GM19395 (cell line): Measurements from ENCODE around the gene SEPHS1.
"Not testable (repeated sequence)": the region's sequence is repeated elsewhere in the genome, so short reads cannot be mapped to it uniquely, and the experiment has no call there.

Experiments
- ATAC-seq: cut with Tn5 transposase; IDR thresholded peaks from one replicate; pipeline ENCODE4 v1.9.1; 2021; ENCODE audit warnings: mild to moderate bottlenecking, moderate library complexity; ENCODE audit not compliant: unreplicated experiment

SEPHS1 gene

DNA sequence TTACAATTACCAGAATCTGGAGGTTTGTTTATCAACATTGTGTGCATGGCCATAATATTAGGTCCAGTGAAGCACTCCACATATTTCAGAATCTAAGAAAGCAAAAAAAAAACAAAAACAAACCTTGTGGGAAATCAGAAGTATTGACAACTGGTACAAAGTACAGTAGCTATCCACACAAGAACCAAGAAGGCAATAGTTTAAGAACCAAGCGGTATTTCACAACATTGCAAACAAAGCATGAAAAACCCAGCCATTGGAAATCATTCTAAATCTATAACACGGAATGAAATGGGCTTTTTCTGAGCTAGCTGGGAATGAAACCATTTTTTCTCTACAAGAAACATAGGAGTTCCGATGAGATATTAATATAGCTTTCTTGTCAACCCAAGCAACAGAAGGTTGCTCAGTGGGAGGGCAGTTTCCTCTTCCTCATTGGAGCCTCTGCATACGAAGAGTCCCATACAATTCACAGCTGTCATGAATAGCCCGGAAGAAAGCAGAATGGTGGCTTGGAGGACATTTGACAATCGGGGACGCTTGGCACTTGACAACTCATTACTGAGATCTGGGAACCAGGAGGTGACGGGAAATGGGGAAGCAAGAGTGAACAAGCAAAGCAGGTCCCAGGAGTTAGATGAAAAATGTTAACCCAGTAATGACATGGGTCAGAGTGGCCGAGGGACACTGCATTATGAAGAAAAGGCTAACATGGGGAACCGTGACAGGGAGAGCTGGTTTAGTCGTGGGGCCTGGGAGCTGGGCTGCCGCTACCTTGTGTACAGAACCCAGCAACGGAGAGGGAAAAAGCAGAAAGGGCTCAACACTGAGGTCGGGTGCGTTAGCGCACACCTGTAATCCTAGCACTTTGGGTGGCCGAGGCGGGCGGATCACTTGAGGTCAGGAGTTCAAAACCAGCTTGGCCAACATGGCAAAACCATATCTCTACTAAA is 56.0 kb downstream of the SEPHS1 start:
- ATAC-seq: no peak

DNA sequence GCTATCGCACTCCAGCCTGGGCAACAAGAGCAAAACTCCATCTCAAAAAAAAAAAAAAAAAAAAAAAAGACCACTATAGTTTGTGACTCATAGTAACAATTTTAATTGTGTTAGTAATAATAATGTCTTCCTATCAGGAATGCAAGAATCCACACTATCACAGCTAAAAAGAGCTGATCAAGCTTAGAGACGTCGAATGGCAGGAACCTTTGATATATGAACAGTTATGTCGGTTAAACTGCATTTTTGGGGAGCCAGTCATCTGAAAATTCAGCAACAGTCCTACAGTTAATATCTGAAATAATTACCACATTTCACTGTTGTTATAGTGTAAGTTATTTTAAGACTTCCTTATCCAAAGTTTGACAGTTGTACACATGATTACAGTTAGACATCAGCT is 57.0 kb downstream of the SEPHS1 start:
- ATAC-seq: no peak

DNA sequence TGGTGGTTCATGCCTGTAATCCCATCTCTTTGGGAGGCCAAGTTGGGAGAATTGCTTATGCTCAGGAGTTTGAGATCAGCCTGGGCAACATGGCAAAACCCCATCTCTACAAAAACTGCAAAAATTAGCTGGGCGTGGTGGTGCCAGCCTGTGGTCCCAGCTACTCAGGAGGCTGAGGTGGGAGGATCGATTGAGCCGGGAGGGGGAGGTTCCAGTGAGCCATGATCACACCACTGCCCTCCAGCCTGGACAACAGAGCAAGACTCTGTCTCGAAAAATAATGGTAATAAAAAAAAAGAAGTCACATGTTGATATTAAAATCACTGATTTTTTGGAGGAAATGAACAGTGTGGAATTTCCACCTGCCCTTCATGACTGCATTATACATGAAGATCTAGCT is 64.0 kb downstream of the SEPHS1 start:
- no peak for ATAC-seq

DNA sequence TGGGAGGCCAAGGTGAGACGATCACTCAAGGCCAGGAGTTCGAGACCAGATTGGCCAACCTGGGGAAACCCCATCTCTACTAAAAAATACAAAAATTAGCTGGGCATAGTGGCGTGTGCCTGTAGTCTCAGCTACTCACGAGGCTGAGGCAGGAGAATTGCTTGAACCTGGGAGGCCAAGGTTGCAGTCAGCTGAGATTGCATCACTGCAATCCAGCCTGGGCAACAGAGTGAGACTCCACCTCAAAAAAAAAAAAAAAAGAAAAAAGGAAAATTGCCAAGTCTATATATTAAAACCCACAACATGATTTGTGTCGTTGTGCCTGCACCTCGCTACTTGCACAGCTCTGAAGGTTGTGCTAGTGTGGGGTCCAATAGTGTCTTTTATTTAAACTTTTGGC is 65.7 kb downstream of the SEPHS1 start:
- not testable (repeated sequence) for ATAC-seq

DNA sequence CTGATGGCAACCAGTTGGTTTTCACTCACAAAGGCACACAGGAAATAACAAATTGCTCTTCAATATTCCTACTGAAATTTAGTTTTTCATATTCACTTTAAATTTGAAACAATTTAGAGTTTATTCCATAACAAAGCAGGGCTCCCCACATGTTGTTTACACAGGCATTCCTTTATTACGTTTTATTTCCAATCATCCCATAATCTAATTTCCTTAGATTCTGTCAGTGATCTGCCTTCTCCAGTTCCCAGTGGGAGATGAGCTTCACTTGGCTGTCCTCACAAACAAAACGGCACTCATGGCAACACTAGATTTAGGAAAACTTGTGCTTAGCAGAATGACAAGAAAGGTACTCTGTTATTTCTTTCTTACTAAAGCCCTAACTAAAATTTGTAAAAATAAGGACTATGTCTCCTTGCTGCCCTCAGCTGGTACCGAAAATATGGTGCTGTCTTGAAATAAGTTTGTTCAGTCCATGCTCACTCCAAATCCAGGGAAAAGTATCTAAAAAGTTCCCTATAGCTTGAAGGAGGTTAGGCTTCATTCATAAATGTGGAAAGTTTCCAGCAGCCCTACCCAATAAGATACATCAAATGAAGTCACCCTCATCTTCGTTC is 71.2 kb downstream of the SEPHS1 start:
- ATAC-seq: no peak

DNA sequence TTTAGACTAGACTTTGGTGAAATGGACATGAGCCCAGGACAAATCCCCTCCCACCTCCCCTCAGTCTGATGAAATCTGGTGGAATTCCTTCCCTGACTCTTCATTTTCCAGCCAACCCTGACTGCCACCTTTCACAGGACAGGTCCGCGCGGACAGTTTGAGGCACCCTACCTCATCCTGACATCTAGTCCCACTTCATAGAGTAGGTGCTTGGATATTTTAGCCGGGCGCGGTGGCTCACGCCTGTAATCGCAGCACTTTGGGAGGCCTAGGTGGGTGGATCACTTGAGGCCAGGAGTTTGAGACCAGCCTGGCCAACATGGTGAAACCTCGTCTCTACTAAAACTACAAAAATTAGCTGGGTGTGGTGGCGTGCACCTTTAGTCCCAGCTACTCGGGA is 71.9 kb downstream of the SEPHS1 start:
- ATAC-seq: not testable (repeated sequence)

DNA sequence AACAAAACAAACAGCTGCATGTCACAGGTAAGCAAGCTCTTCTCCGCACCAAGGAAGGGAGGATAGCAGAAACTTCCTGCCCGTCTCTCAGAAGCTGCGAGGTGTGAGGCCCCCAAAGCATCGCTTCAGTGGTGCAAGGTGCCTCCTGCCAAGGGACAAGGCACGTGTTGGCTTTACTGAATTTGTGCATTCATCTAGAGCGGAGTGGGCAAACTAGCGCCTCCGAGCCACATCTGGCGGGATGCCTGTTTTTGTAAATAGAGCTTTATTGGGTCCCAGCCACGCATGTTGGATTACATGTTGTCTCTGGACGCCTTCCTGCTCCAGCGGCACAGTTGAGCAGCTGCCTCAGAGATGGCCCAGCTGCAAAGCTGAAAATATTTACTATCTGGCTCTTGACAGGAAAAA is 75.9 kb downstream of the SEPHS1 start:
- no peak for ATAC-seq

DNA sequence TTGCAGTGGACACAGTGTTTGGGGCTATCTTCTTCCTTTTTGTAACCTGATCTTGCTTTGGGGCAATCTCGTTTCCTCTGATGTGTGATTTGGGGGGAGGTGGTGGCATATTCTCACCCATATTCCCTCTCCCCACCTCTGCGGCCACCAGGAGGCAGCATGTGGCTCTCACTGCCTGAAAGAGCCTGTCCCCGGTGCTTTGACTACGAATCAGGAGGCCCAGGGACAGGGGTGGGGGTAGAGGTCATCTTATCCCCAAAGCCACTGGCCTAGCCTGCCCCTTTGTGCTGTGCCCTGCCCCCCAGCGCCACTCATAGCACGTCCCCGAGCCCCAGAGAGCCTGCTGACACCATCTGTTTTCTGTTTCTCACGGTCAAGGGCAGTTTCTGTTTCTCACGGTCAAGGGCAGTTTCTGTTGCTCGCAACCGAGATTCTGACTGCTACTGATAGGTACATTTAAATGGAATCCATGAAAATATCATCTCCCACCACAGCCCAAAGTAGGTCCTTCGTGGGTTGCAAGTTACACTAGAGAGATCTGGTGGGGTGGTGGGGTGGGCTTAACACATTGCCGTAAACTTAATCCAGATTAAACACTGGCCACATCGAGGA is 76.4 kb downstream of the SEPHS1 start:
- ATAC-seq: no peak

DNA sequence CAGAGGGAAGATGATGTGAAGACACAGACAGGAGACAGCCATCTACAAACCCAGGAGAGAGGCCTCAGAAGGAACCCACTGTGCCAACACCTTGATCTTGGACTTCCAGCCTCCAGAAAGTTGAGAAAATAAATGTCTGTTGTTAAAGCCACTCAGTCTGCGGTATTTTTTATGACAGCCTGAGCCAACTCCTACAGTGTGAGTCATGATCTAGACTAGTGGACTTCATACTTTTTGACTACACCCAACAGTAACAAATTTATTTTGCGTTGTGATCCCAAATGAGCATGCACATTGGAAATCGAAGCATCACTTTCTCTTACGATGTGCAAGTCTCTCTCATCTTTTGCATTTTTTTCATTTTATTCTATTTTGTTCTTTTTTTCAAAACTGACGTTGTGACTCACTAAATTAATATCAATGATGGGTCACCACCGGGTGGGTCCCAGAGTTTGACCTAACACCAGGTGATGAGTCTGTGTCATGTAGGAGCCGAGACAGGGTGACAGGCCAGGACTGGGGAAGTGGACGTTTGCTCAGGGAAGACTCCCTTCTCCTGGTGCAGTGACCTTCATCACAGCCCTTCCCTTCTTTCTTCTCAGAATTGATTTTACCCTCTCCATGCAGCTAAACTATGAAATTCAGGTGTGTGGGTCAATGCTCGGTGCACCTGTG is 77.1 kb downstream of the SEPHS1 start:
- no peak for ATAC-seq

DNA sequence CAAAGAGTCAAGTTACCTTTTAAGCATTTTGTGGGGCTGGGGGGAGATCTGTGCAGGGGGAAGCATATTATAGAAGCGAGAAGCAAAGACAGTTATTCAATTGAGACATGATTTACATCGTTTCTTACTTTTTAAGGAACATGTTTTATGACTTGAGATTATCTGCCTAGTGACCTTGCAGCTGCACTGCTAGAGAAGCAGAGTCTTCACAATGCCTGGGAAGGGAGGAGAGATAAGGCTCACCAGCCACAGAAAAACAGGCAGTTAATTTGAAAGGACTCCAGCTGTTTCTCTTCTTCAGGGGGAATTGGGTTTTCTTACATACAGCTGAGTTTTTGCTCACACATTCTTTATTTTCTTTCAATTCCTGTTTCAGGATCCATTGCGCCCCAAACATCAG is 79.3 kb downstream of the SEPHS1 start:
- ATAC-seq: no peak

DNA sequence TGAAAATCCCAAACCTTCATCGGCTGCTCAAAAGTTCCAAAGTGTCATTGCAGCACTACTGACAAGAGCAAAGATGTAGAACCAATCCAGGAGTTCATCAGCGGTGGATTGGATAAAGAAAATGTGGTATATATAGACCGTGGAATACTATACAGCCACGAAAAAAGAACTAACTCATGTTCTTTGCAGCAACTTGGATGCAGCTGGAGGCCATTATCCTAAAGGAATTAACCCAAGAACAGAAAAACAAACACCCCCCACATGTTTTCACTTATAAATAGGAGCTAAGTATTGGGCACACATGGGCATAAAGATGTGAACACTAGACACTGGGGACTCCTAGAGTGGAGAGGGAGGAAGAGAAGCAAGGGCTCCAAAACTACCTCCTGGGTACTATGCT is 79.8 kb downstream of the SEPHS1 start:
- no peak for ATAC-seq
